HG02884 (cell line): ENCODE measurements around the gene LRRK1.
A peak's percentile ranks its signal among the peaks of the same experiment; 100 is the strongest.

Source experiments
- ATAC-seq: cut with Tn5 transposase; IDR thresholded peaks from one replicate; pipeline ENCODE4 v1.9.1; 2021; ENCODE audit warnings: mild to moderate bottlenecking, moderate library complexity; ENCODE audit not compliant: unreplicated experiment

LRRK1 gene

DNA sequence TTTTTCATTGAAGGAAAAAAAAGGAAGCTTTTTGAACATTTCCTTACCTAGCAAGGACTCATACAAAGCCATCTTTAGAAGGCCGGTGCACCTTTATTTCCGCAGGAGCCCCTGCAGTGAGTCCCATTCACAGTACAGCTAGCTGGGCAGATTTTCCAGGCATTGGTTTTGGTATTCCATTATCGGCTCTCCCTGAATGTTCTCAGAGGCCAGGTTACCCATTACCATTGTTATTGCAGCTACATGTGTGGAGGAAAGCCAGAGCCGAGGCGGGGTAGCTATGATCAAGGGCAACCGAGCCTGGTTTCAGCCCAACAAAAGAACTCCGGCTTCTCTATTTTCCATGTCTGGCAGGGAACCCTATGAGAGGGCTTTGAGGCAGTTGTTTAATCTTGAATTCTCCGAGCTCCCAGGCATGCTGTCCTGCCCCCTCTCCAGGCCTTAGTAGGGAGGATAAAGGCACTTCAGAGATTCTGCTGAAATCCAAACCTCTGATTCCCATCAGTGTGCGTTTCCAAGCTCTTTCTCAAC lies 100.3 kb downstream of the LRRK1 start:
- no peak for ATAC-seq

- ATAC-seq = no peak
These were observed 101.3 kb downstream of the LRRK1 start for GRCh38 chr15:101020451-101020850.

DNA sequence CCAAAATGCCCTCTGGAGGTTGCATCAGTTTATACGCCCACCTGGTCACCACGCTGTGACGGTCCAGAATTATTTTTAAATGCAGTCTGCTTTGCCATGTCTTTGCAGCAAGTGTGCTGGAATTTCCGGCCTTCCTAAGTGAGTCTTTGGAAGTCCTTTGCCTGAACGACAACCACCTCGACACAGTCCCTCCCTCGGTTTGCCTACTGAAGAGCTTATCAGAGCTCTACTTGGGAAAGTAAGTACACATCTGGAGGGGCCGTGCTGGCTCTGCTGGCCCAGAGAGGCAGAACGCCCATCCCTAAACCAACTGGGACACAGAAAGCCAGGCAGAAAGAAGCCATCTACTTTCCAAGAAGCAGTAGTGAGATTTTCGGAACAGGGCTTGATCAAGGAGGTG lies 101.8 kb downstream of the LRRK1 start:
- ATAC-seq = no peak

- no peak for ATAC-seq
These were observed 103.1 kb downstream of the LRRK1 start for GRCh38 chr15:101022306-101022705.

DNA sequence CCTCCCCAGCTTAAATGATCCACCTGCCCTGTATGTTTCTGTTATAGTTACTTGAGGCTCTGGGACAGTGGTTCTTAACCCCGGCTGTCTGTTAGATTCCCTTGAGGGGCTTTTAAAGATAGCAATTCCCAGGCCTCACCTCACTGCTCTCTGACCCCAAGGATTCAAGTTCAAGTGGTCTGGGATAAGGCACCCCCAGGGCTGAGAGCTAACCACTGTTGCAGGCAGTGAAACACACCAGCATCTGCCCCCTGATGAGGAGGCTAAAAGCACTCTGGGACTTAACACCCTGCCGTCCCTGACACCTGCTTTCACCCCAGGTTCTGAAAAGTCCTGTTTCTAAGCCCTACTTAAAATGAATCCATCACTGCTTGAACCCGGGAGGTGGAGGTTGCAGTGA lies 103.7 kb downstream of the LRRK1 start:
- ATAC-seq = no peak

GRCh38 chr15:101023501-101024072 lies 104.4 kb downstream of the LRRK1 start:
- no peak for ATAC-seq

DNA sequence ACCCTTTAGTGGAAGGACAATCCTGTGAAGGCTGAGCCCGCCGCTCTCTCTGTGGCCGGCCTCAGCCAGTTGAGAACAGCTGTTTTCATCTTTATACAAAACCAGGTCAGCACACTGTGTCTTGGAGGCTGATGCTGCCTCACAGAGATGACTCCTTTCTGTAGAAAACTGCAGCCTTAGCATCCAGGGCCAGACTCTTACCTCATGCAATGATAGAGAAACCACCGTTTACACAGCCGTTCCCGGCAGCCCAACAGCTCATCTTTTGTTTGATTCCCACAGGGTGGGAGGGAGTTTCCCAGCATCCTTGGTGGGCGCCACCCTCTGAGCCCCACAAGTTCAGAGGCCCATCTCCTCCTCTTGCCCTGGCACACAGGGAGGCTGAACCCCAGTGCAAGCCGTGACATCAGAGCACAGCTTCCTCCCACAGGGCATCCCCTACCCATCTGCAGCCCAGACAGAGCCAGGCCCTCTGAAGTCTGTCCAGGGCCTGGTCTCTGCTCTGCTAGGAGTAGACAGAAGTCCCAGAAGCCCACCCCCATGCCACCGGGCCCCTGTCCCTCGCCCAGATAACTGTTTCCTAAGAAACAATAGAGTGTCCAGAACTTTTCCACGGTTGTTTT lies 105.0 kb downstream of the LRRK1 start:
- no peak for ATAC-seq

DNA sequence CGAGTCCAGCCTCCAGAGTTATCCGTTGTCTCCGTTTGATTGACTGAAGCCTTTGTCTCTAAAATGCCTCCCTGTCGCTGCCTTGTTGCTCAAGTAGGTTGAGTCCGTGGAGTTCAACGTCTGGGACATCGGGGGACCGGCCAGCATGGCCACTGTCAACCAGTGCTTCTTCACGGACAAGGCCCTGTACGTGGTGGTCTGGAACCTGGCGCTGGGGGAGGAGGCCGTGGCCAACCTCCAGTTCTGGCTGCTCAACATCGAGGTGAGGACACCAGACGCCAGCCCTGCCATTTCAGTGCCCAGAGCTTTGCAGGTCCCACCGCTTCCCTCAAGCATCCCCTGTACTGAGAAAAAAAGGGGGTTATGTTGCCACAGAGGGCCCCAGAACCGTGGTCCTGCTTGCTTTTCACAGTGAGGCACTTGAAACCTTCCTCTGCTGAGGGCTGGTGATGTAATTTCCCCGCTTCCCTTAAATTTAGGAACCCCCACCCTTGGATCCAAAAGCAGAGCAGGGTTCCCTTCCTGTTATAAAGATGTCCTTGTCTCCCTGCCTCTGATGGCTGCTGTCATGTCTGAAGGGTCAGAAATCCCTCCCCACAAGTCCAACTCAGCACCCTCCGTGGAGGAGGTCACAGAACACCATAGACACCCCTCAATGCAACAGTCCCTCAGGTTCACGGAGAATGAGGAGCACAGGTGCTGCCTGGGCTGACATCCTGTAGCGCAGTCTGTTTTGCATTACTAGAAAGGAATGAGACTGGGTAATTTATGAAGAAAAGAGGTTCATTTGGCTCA lies 105.7 kb downstream of the LRRK1 start:
- no peak for ATAC-seq

- ATAC-seq = no peak
These were observed 106.3 kb downstream of the LRRK1 start for GRCh38 chr15:101025501-101025885.

DNA sequence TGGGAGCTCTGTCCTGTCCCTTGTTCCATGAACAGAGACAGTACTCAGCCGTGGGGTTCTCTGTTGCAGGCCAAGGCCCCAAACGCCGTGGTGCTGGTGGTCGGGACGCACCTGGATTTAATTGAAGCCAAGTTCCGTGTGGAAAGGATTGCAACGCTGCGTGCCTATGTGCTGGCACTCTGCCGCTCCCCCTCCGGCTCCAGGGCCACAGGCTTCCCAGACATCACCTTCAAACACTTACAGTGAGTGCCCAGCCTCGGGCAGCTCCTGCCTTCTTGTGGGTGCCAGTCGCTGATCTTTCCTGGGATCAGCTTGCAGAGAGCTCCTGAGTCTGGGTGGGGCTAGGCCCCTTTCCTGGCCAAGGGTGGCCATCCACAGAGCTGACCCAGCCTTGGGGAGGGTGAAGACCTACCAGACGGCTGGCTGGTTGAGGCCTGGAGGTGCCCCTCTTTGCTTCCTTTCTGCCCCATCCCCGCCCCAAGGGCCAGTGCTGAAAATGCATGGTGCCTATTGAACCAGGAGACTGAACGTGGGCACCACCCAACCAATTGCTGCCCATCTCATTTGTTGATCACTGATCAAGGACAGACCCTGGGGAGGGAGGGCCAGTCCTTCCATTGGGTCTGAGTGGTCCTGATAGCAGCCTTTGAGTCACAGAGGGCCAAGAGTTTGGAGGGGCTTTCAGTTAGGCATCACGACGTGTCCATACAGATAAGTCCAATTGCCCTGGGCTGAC lies 106.9 kb downstream of the LRRK1 start:
- no peak for ATAC-seq

GRCh38 chr15:101026656-101027272 lies 107.6 kb downstream of the LRRK1 start:
- no peak for ATAC-seq

- ATAC-seq = no peak
These were observed 108.2 kb downstream of the LRRK1 start for GRCh38 chr15:101027273-101027901.

- ATAC-seq = no peak
These were observed 108.8 kb downstream of the LRRK1 start for GRCh38 chr15:101027920-101028319.

GRCh38 chr15:101028321-101028720 lies 109.2 kb downstream of the LRRK1 start:
- no peak for ATAC-seq

DNA sequence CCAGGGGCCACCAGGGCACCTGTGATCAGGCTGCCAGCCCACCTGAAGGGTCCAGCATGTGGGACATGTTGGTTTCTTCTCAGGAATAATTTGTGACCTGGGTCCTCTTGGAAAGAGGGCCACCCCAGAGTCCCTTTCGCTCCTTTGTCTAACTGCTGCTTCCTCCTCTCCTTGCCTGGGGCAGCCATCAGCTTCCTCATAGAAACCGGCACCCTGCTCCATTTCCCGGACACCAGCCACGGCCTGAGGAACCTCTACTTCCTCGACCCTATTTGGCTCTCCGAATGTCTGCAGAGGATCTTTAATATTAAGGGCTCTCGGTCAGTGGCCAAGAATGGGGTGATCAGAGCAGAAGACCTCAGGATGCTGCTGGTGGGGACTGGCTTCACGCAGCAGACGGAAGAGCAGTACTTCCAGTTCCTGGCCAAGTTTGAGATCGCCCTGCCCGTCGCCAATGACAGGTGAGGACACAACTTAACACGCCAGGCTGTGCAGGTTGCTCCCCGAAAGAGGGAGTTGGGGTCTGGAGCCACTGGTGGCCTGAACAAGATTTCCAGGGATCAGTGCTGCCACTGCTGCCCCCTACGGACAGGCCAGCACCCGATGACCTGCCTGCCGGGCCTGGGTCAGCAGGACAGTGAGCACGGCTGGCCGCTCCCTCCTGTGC lies 109.7 kb downstream of the LRRK1 start:
- ATAC-seq = no peak

GRCh38 chr15:101029971-101030661 lies 111.0 kb downstream of the LRRK1 start:
- no peak for ATAC-seq

- ATAC-seq = no peak
These were observed 112.1 kb downstream of the LRRK1 start for GRCh38 chr15:101031213-101031612.

GRCh38 chr15:101033801-101034200 lies 114.6 kb downstream of the LRRK1 start:
- ATAC-seq = no peak

GRCh38 chr15:101035611-101036010 lies 116.5 kb downstream of the LRRK1 start:
- ATAC-seq = peak; percentile 45
